ENCODE results near the gene TTC23L. TPM values are rescaled to one million over a fixed set of nuclear protein-coding genes. Genes with fewer than 3 reads are reported as not detected.

TTC23L gene
- total RNA-seq, 4 donors from 2014 or later, result 0.15 to 2.0 TPM; not detected in 2

DNA sequence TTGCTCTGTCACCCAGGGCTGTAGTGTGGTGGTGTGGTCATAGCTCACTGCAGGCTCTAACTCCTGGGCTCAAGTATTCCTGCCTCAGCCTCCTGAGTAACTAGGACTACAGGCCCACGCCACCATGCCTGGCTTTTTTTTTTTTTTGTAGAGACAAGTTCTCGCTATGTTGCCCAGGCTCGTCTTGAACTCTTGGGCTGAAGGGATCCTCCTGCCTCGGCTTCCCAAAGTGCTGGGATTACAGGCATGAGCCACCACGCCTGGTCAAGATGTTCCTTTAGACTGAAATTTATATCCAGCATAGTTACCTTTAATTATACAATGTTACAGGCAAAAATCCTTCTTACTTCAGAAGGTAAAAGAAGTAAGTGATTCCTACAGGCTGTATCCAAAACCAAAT lies 88.8 kb downstream of the TTC23L start:
- H3K4me3 ChIP-seq, result no peak overlapping the region
- no peaks in the 10 kb centered on the region for H3K9me3 ChIP-seq
- H3K4me1 ChIP-seq, result peaks cover 0 to 7% of the 10 kb centered on the region in 2 donors
- TF ChIP-seq, protein P1, sequence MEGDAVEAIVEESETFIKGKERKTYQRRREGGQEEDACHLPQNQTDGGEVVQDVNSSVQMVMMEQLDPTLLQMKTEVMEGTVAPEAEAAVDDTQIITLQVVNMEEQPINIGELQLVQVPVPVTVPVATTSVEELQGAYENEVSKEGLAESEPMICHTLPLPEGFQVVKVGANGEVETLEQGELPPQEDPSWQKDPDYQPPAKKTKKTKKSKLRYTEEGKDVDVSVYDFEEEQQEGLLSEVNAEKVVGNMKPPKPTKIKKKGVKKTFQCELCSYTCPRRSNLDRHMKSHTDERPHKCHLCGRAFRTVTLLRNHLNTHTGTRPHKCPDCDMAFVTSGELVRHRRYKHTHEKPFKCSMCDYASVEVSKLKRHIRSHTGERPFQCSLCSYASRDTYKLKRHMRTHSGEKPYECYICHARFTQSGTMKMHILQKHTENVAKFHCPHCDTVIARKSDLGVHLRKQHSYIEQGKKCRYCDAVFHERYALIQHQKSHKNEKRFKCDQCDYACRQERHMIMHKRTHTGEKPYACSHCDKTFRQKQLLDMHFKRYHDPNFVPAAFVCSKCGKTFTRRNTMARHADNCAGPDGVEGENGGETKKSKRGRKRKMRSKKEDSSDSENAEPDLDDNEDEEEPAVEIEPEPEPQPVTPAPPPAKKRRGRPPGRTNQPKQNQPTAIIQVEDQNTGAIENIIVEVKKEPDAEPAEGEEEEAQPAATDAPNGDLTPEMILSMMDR (IDR thresholded peaks at IDR 0.05), result no peak
- TF ChIP-seq POLR2A (IDR thresholded peaks at IDR 0.05), result no peak
- H3K27me3 ChIP-seq, result no peaks in the 10 kb centered on the region
- no peak overlapping the region for H3K27ac ChIP-seq
- DNase-seq, result no peak
- H3K36me3 ChIP-seq, result no peaks in the 10 kb centered on the region
- intact Hi-C loops (cut with DNase I; ENCODE audit: low total_unique reads), result no loop called here

DNA sequence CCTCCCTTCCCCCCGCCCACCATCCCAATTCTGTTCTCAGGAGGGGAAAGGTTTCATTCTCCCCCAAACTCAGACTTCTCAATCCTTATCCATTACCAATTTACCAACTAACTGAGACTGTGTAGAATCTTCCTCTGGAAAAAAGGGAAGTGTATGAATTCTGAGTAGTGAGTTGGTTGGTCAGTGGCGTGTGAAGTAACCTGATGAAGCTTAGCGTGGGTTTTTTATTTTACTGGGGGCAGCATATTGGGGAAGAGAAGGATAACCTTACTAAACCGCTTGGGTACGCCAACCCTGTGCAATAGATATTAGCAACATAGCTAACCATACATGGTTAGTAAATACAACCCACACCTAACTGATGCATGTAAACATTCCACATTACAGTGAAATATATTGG lies 89.3 kb downstream of the TTC23L start:
- peak overlapping the region in 1 of 2 donors; percentile 89 for H3K27ac ChIP-seq
- intact Hi-C loops (cut with DNase I; ENCODE audit: low total_unique reads), result no loop called here
- H3K4me3 ChIP-seq, result no peak overlapping the region
- no peak for TF ChIP-seq POLR2A (IDR thresholded peaks at IDR 0.05)
- TF ChIP-seq, protein P1 (IDR thresholded peaks at IDR 0.05), result no peak
- H3K27me3 ChIP-seq, result no peaks in the 10 kb centered on the region
- no peaks in the 10 kb centered on the region for H3K36me3 ChIP-seq
- DNase-seq, result no peak
- H3K4me1 ChIP-seq, result peaks cover 0 to 7% of the 10 kb centered on the region in 2 donors
- no peaks in the 10 kb centered on the region for H3K9me3 ChIP-seq

DNA sequence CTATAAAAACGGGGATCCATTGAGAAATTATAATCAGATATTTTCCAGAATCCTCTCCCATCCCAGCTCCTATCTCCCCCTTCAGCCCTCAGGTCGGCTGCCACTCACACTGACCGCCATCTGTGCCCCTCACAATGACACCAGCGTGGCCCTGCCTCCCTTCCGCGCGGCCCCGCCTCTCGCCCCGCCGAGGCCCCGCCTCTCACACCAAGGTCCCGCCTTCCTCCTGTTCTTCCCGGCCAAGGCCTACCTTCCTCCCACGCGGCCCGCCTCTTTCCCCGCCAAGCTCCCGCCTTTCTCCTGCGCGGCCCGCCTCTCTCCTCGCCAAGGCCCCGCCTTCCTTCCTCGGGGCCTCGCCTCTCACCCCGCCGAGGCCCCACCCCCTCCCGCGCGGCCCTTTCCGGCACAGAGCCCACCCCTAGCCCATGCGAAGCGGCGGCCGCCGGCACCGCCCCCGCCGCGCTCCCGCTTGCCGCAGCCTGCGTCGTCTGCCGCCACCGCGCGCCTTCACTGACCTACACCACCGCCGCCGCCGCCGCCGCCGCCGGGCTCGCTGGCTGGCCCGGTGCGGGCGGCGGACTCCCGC lies 90.3 kb downstream of the TTC23L start, which contains the start of gene DNAJC21:
DNAJC21 (plus strand) TSS at position 426 of the 586 bp plus-strand sequence. CDS start 261 bp downstream, outside the sequence.
- Histone ChIP-seq H3K9me3 (no peaks in the 10 kb centered on the region), H3K36me3 (no peaks in the 10 kb centered on the region), H3K4me3 (peak within 1 kb of the TSS; percentile 71 to 95), H3K4me1 (no peaks in the 10 kb centered on the region), H3K27me3 (no peaks in the 10 kb centered on the region), H3K27ac (peak within 1 kb of the TSS; percentile 89 to 91)
- DNase-seq, result peak; percentile 98 to 99
- TF ChIP-seq, protein P1 (IDR thresholded peaks at IDR 0.05), result no peak
- peak; percentile 23 to 34 for TF ChIP-seq POLR2A (IDR thresholded peaks at IDR 0.05)
- intact Hi-C loops (cut with DNase I; ENCODE audit: low total_unique reads), result no loop called here

DNA sequence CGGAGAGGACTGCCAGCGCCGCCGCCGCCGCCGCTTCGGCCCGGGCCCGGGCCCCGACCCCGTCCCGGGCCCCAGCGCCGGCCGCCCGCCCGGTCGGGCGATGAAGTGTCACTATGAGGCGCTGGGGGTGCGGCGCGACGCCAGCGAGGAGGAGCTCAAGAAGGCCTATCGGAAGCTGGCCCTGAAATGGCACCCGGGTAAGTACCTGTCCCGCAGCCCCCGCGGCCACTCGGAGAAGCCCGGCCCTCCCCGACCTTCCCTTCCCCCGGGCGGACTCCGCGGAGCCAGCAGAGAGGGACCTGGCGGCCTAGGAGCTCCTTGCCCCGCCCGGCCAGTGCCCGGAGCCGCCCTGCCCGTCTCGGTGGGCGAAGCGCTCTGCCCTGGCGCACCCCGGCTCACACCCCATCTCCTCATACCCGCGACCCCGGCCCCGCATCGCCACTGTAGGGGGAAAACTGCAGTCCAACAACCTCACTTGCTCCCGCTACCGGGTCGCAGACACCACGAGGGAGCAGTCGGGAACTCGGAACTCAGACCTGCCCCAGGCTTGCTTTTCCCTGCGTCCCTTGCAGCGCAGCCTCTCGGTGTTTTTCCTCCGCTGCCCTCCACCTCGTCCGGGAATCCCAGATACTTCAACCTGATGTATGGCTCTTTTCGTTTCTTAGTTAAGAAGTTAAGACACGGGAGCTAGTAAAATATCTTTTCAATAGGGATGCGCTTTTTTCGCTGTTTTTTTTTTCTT lies 90.9 kb downstream of the TTC23L start:
- H3K4me1 ChIP-seq, result no peaks in the 10 kb centered on the region
- TF ChIP-seq, protein P1 (IDR thresholded peaks at IDR 0.05), result no peak
- peak in 1 of 2 donors; percentile 40 for TF ChIP-seq POLR2A (IDR thresholded peaks at IDR 0.05)
- H3K36me3 ChIP-seq, result no peaks in the 10 kb centered on the region
- H3K27ac ChIP-seq, result peak overlapping the region; percentile 89 to 91
- intact Hi-C loops (cut with DNase I; ENCODE audit: low total_unique reads), result no loop called here
- H3K4me3 ChIP-seq, result peak overlapping the region; percentile 71 to 95
- no peaks in the 10 kb centered on the region for H3K9me3 ChIP-seq
- no peaks in the 10 kb centered on the region for H3K27me3 ChIP-seq
- peak; percentile 77 to 85 for DNase-seq

DNA sequence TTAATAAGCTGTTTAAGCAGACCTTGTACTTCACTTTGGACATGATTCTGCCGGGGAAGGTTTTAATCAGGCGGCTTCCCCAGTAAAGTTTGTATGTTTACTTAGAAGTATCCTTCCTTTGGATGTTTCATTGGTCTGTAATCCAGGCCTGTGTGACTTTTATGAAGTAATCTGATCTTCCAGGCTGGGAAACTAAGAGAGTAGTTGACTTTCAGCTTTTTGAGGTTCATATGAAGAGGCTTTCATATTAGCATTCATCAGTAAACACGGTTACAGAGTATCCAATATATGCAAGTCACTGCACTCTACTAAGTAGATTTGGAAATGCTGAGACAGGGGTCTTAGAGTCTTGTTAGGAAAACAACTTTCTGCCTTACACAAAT lies 91.5 kb downstream of the TTC23L start:
- peak overlapping the region; percentile 89 to 91 for H3K27ac ChIP-seq
- no peaks in the 10 kb centered on the region for H3K9me3 ChIP-seq
- H3K27me3 ChIP-seq, result no peaks in the 10 kb centered on the region
- H3K4me3 ChIP-seq, result peak overlapping the region; percentile 71 to 95
- no peaks in the 10 kb centered on the region for H3K4me1 ChIP-seq
- no peaks in the 10 kb centered on the region for H3K36me3 ChIP-seq
- intact Hi-C loops (cut with DNase I; ENCODE audit: low total_unique reads), result no loop called here
- no peak for DNase-seq
- TF ChIP-seq POLR2A (IDR thresholded peaks at IDR 0.05), result no peak
- TF ChIP-seq, protein P1 (IDR thresholded peaks at IDR 0.05), result no peak
